ENCODE measurements around the gene PCYT2.

Gene PCYT2

DNA sequence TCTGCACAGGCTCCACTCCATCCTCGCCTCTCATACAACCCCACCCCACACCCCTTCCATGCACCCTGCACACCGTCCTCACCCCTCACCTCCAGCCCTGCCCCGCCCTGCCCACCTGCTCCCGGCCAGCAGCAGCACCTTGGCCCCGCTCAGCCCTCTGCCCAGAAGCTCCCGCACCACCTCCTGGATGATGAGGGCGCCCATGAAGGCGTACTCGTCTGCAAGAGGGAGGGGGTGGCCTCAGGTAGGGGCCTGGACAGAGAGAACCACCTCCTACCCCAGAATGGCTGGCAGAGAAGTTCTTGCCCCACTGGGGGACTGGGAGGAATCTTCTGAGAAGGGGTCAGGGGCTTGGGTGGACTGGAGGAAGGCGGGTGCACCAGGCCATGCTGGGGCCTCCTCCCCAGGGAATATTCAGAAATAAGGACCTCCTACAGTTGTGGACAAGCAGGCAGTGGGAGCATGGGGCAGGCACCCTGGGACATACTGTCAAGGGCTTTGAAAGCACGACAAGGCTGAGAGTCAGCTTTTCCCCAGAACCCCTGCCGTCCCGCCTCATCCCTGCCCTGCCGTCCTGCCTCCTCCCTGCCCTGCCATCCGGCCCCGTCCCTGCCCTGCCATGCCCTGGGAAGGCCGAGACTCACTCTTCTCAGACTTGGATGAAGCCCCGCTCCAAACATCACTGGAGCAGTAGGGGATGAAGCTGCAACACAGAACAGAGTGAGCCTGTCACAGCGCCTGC, 46.7 kb upstream of the PCYT2 start:
- Histone ChIP-seq H3K27me3 (ENCODE audit: insufficient read depth, poor library complexity, severe bottlenecking) (peaks cover 14% of the 10 kb centered on the region), H3K27ac (replicated peaks) (no peak overlapping the region), H3K4me3 (replicated peaks; ENCODE audit: insufficient read depth, low read length) (no peak overlapping the region)
- TF ChIP-seq GABPA (IDR thresholded peaks at IDR 0.05; ENCODE audit: low read depth) (no peak), SPI1 (IDR thresholded peaks at IDR 0.05; ENCODE audit: borderline replicate concordance, low read depth) (no peak), POLR2AphosphoS5 (IDR thresholded peaks at IDR 0.05; ENCODE audit: low read depth) (no peak)
- TF ChIP-seq, protein P1, sequence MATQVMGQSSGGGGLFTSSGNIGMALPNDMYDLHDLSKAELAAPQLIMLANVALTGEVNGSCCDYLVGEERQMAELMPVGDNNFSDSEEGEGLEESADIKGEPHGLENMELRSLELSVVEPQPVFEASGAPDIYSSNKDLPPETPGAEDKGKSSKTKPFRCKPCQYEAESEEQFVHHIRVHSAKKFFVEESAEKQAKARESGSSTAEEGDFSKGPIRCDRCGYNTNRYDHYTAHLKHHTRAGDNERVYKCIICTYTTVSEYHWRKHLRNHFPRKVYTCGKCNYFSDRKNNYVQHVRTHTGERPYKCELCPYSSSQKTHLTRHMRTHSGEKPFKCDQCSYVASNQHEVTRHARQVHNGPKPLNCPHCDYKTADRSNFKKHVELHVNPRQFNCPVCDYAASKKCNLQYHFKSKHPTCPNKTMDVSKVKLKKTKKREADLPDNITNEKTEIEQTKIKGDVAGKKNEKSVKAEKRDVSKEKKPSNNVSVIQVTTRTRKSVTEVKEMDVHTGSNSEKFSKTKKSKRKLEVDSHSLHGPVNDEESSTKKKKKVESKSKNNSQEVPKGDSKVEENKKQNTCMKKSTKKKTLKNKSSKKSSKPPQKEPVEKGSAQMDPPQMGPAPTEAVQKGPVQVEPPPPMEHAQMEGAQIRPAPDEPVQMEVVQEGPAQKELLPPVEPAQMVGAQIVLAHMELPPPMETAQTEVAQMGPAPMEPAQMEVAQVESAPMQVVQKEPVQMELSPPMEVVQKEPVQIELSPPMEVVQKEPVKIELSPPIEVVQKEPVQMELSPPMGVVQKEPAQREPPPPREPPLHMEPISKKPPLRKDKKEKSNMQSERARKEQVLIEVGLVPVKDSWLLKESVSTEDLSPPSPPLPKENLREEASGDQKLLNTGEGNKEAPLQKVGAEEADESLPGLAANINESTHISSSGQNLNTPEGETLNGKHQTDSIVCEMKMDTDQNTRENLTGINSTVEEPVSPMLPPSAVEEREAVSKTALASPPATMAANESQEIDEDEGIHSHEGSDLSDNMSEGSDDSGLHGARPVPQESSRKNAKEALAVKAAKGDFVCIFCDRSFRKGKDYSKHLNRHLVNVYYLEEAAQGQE (IDR thresholded peaks at IDR 0.05; ENCODE audit: insufficient replicate concordance, low read depth), result no peak
- TF ChIP-seq, protein P2, sequence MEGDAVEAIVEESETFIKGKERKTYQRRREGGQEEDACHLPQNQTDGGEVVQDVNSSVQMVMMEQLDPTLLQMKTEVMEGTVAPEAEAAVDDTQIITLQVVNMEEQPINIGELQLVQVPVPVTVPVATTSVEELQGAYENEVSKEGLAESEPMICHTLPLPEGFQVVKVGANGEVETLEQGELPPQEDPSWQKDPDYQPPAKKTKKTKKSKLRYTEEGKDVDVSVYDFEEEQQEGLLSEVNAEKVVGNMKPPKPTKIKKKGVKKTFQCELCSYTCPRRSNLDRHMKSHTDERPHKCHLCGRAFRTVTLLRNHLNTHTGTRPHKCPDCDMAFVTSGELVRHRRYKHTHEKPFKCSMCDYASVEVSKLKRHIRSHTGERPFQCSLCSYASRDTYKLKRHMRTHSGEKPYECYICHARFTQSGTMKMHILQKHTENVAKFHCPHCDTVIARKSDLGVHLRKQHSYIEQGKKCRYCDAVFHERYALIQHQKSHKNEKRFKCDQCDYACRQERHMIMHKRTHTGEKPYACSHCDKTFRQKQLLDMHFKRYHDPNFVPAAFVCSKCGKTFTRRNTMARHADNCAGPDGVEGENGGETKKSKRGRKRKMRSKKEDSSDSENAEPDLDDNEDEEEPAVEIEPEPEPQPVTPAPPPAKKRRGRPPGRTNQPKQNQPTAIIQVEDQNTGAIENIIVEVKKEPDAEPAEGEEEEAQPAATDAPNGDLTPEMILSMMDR (IDR thresholded peaks at IDR 0.05; ENCODE audit: insufficient read depth, low read length), result no peak
- DNase-seq (ENCODE audit: low read depth in 1 of 2, low spot score in 1 of 2), result no peak

DNA sequence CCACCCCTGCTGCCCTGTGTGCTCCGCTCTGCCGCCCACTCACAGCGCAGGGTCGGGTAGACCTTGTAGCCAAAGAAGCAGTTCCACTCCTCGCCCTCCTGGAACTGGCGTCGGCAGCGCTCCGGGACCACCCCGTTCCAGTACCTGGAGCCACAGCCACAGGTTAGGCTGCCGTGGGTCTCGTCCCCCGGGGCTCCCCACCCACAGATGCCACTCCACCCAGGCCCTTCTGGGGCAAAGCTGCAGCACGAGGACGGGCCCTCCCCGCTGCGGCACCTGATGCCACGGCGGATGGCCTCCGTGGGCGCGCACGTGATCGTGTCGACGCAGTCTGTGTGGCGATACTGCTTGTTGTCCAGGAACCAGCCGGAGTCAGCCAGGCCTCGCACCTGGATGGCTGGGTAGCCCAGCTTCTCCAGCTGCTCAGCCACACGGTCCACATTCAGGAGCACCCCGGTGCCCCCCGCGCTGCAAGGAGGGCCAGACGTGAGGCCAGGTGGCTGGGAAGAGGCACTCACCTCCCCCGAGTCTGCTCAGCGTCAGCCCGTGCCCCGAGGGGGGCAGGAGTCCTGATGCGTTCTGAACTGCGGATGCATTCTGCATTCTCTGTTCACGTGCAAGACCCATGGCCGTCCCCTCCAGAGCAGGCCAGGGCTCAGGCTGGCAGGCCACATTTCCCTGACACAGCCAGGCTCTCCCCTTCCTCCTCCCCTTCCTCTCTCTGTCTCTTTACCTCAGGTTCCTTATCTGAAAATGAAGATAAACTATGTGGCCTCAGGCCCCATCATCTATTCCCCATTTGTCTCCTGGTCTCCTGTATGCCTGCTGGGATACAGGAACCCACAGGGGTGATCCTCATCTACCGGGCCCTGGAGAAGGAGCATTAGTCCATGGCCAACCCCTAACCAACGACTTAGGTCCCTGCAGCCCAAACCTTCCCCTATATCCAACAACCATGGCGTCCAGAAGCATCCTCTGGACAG, 45.7 kb upstream of the PCYT2 start:
- peaks cover 9% of the 10 kb centered on the region for H3K27me3 ChIP-seq (ENCODE audit: insufficient read depth, poor library complexity, severe bottlenecking)

DNA sequence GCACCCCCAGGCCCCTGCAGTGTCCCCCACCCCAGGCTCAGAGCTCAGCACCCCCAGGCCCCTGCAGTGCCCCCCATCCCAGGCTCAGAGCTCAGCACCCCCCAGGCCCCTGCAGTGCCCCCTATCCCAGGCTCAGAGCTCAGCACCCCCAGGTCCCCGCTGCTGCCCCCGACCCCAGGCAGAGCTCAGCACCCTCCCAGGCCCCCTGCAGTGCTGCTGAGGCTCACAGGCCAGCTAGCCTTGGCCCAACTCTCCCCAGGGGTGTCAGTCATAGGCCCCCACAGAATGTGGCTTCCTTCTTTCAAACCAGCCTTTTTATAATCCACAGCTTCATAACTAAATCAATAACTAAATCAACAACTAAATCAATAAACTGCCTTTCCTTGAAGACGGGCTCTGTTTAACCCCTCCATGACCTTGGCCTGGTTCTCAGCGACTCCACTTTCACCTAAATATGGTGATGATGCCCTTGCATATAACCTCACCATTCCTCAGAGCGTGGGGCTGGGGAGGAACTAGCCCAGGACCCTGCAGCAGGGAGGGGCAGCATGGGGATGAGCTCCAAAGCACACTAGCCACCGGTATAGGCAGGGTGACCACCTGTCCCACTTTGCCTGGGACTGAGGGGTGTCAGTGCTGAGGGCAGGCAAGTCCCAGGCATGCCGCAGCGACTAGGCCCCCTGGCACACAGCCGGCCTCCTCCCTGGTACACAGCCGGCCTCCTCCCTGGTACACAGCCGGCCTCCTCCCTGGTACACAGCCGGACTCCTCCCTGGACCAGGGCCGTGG, 44.8 kb upstream of the PCYT2 start:
- no peak for DNase-seq (ENCODE audit: low read depth in 1 of 2, low spot score in 1 of 2)
- Histone ChIP-seq H3K4me3 (replicated peaks; ENCODE audit: insufficient read depth, low read length) (no peak overlapping the region), H3K27ac (replicated peaks) (no peak overlapping the region), H3K27me3 (ENCODE audit: insufficient read depth, poor library complexity, severe bottlenecking) (peaks cover 7% of the 10 kb centered on the region)
- TF ChIP-seq, protein P2 (IDR thresholded peaks at IDR 0.05; ENCODE audit: insufficient read depth, low read length), result no peak
- no peak for TF ChIP-seq SPI1 (IDR thresholded peaks at IDR 0.05; ENCODE audit: borderline replicate concordance, low read depth)
- TF ChIP-seq, protein P1 (IDR thresholded peaks at IDR 0.05; ENCODE audit: insufficient replicate concordance, low read depth), result no peak
- no peak for TF ChIP-seq POLR2AphosphoS5 (IDR thresholded peaks at IDR 0.05; ENCODE audit: low read depth)
- no peak for TF ChIP-seq GABPA (IDR thresholded peaks at IDR 0.05; ENCODE audit: low read depth)

More for the DNA sequence above, 45.7 kb upstream of the PCYT2 start:
- H3K4me3 ChIP-seq (replicated peaks; ENCODE audit: insufficient read depth, low read length), result no peak overlapping the region
- DNase-seq (ENCODE audit: low read depth in 1 of 2, low spot score in 1 of 2), result no peak
- no peak overlapping the region for H3K27ac ChIP-seq (replicated peaks)
- TF ChIP-seq GABPA (IDR thresholded peaks at IDR 0.05; ENCODE audit: low read depth) (no peak), POLR2AphosphoS5 (IDR thresholded peaks at IDR 0.05; ENCODE audit: low read depth) (no peak)

Data from HL-60 (cell line).